K562 (cell line): ENCODE results near the gene DMAC2. TPM values are rescaled to one million over a fixed set of nuclear protein-coding genes. Genes with fewer than 3 reads are reported as not detected.

ENCODE experiments used
- FOSL1 ChIP-seq: fragments of 200-800 bp; sonication (Bioruptor generic); conservative IDR thresholded peaks from 2 replicates; pipeline ENCODE4 v1.6.1; 2016; ENCODE audit warnings: missing genetic modification characterization, missing compliant biosample characterization
- FOXP1 ChIP-seq: sonication (generic); formaldehyde crosslinking; IDR thresholded peaks from 2 replicates; pipeline ENCODE4 v1.8.0; 2022; ENCODE audit warnings: mild to moderate bottlenecking, missing genetic modification reagents
- HNRNPK ChIP-seq: fragments of 200-400 bp; formaldehyde crosslinking; IDR thresholded peaks from one replicate; pipeline ENCODE4 v1.6.1; 2018; ENCODE audit warnings: mild to moderate bottlenecking, low read depth, low read length; ENCODE audit not compliant: poor library complexity, severe bottlenecking
- HSF4 ChIP-seq: fragments of 250-450 bp; sonication (Bioruptor Pico); IDR thresholded peaks from 2 replicates; pipeline ENCODE4 v2.1.2; 2022; ENCODE audit warnings: mild to moderate bottlenecking, moderate library complexity, borderline replicate concordance
- KLF1 ChIP-seq: fragments of 450-650 bp; IDR thresholded peaks from 2 replicates; pipeline ENCODE4 v1.6.1; 2016; ENCODE audit warnings: missing genetic modification characterization, missing compliant biosample characterization
- MCM5 ChIP-seq: fragments of 450-650 bp; IDR thresholded peaks from 2 replicates; pipeline ENCODE4 v1.6.1; 2016; ENCODE audit warnings: low read depth
- MED1 ChIP-seq: sonication (generic); formaldehyde crosslinking; IDR thresholded peaks from 2 replicates; pipeline ENCODE4 v1.8.1; 2023; ENCODE audit warnings: missing genetic modification reagents, borderline replicate concordance
- NCOR1 ChIP-seq: fragments of 450-650 bp; IDR thresholded peaks from 2 replicates; pipeline ENCODE4 v1.6.1; 2016; ENCODE audit warnings: mild to moderate bottlenecking, moderate library complexity
- NFXL1 ChIP-seq: fragments of 450-650 bp; formaldehyde crosslinking; IDR thresholded peaks from 2 replicates; pipeline ENCODE4 v1.4.0; 2021; ENCODE audit warnings: mild to moderate bottlenecking
- OTX1 ChIP-seq: fragments of 450-650 bp; formaldehyde crosslinking; IDR thresholded peaks from 2 replicates; pipeline ENCODE4 v1.4.0; 2022; ENCODE audit warnings: mild to moderate bottlenecking
- POLR2H ChIP-seq: IDR thresholded peaks from 2 replicates; pipeline ENCODE4 v1.6.1; 2016; ENCODE audit warnings: missing genetic modification characterization, low read depth, mild to moderate bottlenecking, control low read depth, missing compliant biosample characterization, moderate library complexity
- RAD51 ChIP-seq: fragments of 450-650 bp; IDR thresholded peaks from 2 replicates; pipeline ENCODE4 v1.7.1; 2016; ENCODE audit warnings: low read depth, mild to moderate bottlenecking, borderline replicate concordance
- SIN3A ChIP-seq, 2 experiments: fragments of 150-350 bp in 1 of 2; IDR thresholded peaks; 2 replicates each; pipeline ENCODE4 v1.6.1; 2011 to 2016; ENCODE audit warnings: borderline replicate concordance in 2 of 2, low read depth in 2 of 2, low read length in 2 of 2, mild to moderate bottlenecking in 2 of 2, moderate library complexity in 2 of 2; ENCODE audit not compliant: control insufficient read depth in 1 of 2
- SMAD4 ChIP-seq: fragments of 250-450 bp; sonication (Bioruptor Pico); conservative IDR thresholded peaks from 2 replicates; pipeline ENCODE4 v1.8.0; 2021; ENCODE audit warnings: inconsistent platforms, mild to moderate bottlenecking, moderate library complexity
- SOX6 ChIP-seq: fragments of 450-650 bp; IDR thresholded peaks from 2 replicates; pipeline ENCODE4 v1.6.1; 2014; ENCODE audit warnings: mild to moderate bottlenecking
- ZFP30 ChIP-seq: fragments of 250-450 bp; sonication (Bioruptor Pico); IDR thresholded peaks from 2 replicates; pipeline ENCODE4 v1.8.0; 2022; ENCODE audit warnings: moderate library complexity, mild to moderate bottlenecking, inconsistent platforms, borderline replicate concordance
- ZNF12 ChIP-seq: sonication (generic); formaldehyde crosslinking; IDR thresholded peaks from 2 replicates; pipeline ENCODE4 v1.4.0; 2020; ENCODE audit warnings: mild to moderate bottlenecking, missing genetic modification reagents
- ZNF282 ChIP-seq: sonication (generic); formaldehyde crosslinking; IDR thresholded peaks from 2 replicates; pipeline ENCODE4 v1.8.1; 2023; ENCODE audit warnings: missing genetic modification reagents
- polyA plus RNA-seq, 8 experiments: library from polyadenylated mRNA; depleted of rRNA in 4 of 8; stranded (reverse) in 5 of 8; unstranded in 3 of 8; fragments of >200 nt; fragmentation: Nextera tagmentation in 2 of 8; fragmentation: Illumina TruSeq in 1 of 8; extraction: Ambion mirVana in 2 of 8; extraction: Trizol in 1 of 8; gene quantifications; 2 replicates each; pipeline versions ENCODE4 v1.2.1 to v1.2.3, GENCODE V29; 2011 to 2014; ENCODE audit warnings: inconsistent platforms in 1 of 8, missing spikeins in 1 of 8
- total RNA-seq, 7 experiments: library from RNA; depleted of rRNA in 6 of 7; stranded (reverse); fragments of >200 nt in 6 of 7; fragmentation: Illumina TruSeq in 2 of 7; extraction: Trizol in 2 of 7; gene quantifications; 2 replicates each; pipeline versions ENCODE4 v1.2.1 to v1.2.3, GENCODE V29; 2011 to 2021; ENCODE audit warnings: low replicate concordance in 1 of 7
- TF ChIP-seq, protein P1 (sequence below): fragments of 450-650 bp; IDR thresholded peaks from 2 replicates; pipeline ENCODE4 v1.6.1; 2018; ENCODE audit warnings: mild to moderate bottlenecking, low read depth; ENCODE audit not compliant: partially characterized antibody
- TF ChIP-seq, protein P2 (sequence below): IDR thresholded peaks from 3 replicates; pipeline ENCODE4 v1.6.1; 2011; ENCODE audit warnings: borderline replicate concordance, mild to moderate bottlenecking; ENCODE audit not compliant: insufficient read length, insufficient read depth

DMAC2 gene
- total and polyA plus RNA-seq, 9 of the 15 experiments (the other 6 are each of a cell fraction or from before 2014, with no cell fraction given), result 12.9 to 61.2 (median 43.1) TPM

DNA sequence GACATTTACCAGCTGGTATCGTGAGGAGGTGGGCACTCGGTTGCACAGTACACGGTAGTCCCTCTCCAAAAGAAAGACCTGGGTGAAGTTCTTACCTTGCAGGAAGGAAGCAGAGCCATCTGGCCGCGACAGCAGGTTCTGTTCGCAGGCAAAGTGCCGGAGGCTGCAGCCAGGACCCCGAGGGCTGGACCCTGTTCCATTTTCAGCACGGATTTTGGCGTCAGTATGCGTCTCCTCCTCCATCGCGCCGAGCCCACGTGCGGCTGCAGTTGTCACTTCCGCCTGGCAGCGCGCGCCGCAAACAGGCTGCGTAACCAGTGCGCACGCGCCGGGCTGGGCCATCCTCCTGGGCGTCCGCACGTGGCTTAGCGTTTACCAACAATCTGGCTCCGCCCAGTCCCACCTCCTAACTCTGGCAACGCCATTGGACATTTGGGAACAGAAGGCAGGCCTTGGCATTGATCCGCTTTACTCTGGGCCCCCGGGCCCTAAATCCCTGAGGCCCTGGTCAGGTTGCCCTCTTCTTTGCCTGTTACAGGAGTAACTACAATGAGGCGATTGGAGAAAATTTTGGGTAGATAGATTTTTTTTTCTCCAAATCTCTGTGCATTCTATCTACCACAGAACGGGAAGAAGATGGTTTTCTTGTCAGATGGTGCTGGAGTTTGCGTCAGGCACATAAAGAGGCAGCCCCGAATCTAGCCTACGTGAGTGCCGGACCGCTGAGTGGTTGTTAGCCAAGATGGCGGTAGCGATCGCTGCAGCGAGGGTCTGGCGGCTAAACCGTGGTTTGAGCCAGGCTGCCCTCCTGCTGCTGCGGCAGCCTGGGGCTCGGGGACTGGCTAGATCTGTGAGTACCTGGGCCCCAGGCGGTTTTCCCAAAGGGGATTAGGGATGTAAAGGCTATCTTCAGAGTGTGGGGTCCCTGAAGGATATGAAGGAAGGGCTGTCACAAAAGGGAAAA is 42.3 kb downstream of the DMAC2 start, which contains the start of the genes BCKDHA and EXOSC5 (continued):
- TF ChIP-seq MCM5 (no peak), FOSL1 (tag) (0 out of 2 replicates have a peak, but pooled peaks have one; percentile 9), HSF4 (CRISPR knock-in tag) (no peak), KLF1 (no peak), NCOR1 (no peak), FOXP1 (CRISPR knock-in tag) (peak; percentile 65; the same call in 1 of the 2 replicates), SOX6 (no peak), RAD51 (peak; percentile 80), SMAD4 (CRISPR knock-in tag) (peak; percentile 53), ZNF282 (CRISPR knock-in tag) (no peak), ZNF12 (CRISPR knock-in tag) (0 out of 2 replicates have a peak, but pooled peaks have one; percentile 11), POLR2H (tag) (peak; percentile 71; the same call in 1 of the 2 replicates), ZFP30 (CRISPR knock-in tag) (no peak), NFXL1 (CRISPR knock-in tag) (no peak), HNRNPK (no peak), OTX1 (CRISPR knock-in tag) (peak; percentile 67; the same call in 1 of the 2 replicates), MED1 (CRISPR knock-in tag) (no peak), SIN3A (IDR thresholded peaks at IDR 0.05; ENCODE audit: borderline replicate concordance in 2 of 2, control insufficient read depth in 1 of 2, low read depth in 2 of 2, low read length in 2 of 2) (peak; percentile 98)
- TF ChIP-seq, protein P1, sequence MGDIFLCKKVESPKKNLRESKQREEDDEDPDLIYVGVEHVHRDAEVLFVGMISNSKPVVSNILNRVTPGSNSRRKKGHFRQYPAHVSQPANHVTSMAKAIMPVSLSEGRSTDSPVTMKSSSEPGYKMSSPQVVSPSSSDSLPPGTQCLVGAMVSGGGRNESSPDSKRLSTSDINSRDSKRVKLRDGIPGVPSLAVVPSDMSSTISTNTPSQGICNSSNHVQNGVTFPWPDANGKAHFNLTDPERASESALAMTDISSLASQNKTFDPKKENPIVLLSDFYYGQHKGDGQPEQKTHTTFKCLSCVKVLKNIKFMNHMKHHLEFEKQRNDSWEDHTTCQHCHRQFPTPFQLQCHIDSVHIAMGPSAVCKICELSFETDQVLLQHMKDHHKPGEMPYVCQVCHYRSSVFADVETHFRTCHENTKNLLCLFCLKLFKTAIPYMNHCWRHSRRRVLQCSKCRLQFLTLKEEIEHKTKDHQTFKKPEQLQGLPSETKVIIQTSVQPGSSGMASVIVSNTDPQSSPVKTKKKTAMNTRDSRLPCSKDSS, result no peak
- TF ChIP-seq, protein P2, sequence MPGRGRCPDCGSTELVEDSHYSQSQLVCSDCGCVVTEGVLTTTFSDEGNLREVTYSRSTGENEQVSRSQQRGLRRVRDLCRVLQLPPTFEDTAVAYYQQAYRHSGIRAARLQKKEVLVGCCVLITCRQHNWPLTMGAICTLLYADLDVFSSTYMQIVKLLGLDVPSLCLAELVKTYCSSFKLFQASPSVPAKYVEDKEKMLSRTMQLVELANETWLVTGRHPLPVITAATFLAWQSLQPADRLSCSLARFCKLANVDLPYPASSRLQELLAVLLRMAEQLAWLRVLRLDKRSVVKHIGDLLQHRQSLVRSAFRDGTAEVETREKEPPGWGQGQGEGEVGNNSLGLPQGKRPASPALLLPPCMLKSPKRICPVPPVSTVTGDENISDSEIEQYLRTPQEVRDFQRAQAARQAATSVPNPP, result no peak
